ENCODE measurements around the gene LRRC49. TPM values are rescaled to one million over a fixed set of nuclear protein-coding genes. Genes with fewer than 3 reads are reported as not detected.

LRRC49 gene
- total and polyA plus RNA-seq, 2 donors (not counting 3 experiments of a cell fraction or from before 2014, with no cell fraction given), result 3.0 to 6.6 TPM

GRCh38 chr15:71093054-71094024 lies 200.7 kb downstream of the LRRC49 start:
- ChIA-PET POLR2A (no interaction called here), CTCF (interaction anchor here (0.7 to 3.1 kb wide), 3 partner anchors 11 to 347 kb away, joined by 3 to 13 read pairs (median 3); no protein-coding TSS in a partner anchor)
- no peak for TF ChIP-seq FOS (IDR thresholded peaks at IDR 0.05; ENCODE audit: borderline replicate concordance, insufficient read depth, low read length)
- no peak for TF ChIP-seq CTCF (IDR thresholded peaks at IDR 0.05; ENCODE audit: extremely low read depth in 1 of 2, insufficient read depth in 1 of 2, low read depth in 1 of 2, low read length in 2 of 2)
- no peak for TF ChIP-seq POLR2AphosphoS5 (IDR thresholded peaks at IDR 0.05; ENCODE audit: insufficient read depth, low read depth, low read length)
- TF ChIP-seq POLR2A (IDR thresholded peaks at IDR 0.05; ENCODE audit: low read depth, low read length), result no peak
- TF ChIP-seq JUN (IDR thresholded peaks at IDR 0.05; ENCODE audit: borderline replicate concordance, insufficient read depth, insufficient read length, low read depth), result no peak
- H3K9me1 ChIP-seq (replicated peaks; ENCODE audit: control insufficient read depth, extremely low read depth, insufficient read depth, low read length), result no peaks in the 10 kb centered on the region
- dilution Hi-C loops (cut with MboI; ENCODE audit: extremely low pct_ligation_motif_present, low sequenced_read_pairs), result no loop called here
- H3K9ac ChIP-seq (replicated peaks; ENCODE audit: extremely low read depth, insufficient read depth, low read length), result no peak overlapping the region
- H3K4me3 ChIP-seq (replicated peaks in 1 of 3; ENCODE audit: insufficient read depth in 1 of 3, low read depth in 1 of 3, low read length in 3 of 3), result no peak overlapping the region
- H3K36me3 ChIP-seq (ENCODE audit: control insufficient read depth in 2 of 2, extremely low read depth in 1 of 2, insufficient read depth in 2 of 2, low read length in 2 of 2), result no peaks in the 10 kb centered on the region
- FAIRE-seq (no peak), DNase-seq (ENCODE audit: low read depth, low spot score) (no peak)
- H3K4me1 ChIP-seq (ENCODE audit: control insufficient read depth, extremely low read depth, insufficient read depth, low read length), result peaks cover 9% of the 10 kb centered on the region
- no peaks in the 10 kb centered on the region for H3K27me3 ChIP-seq (ENCODE audit: control insufficient read depth in 2 of 2, insufficient read depth in 2 of 2, low read length in 2 of 2)
- no peaks in the 10 kb centered on the region for H3K9me3 ChIP-seq (replicated peaks; ENCODE audit: control insufficient read depth, insufficient read depth, low read length)
- intact Hi-C loops (cut with micrococcal nuclease), result no loop called here
- H3K4me2 ChIP-seq (ENCODE audit: insufficient read depth, low read length), result no peak overlapping the region
- H4K20me1 ChIP-seq (replicated peaks; ENCODE audit: control insufficient read depth, extremely low read depth, insufficient read depth, low read length), result no peaks in the 10 kb centered on the region
- H3K27ac ChIP-seq (ENCODE audit: insufficient read depth, low read depth, low read length), result no peak overlapping the region
- H3K79me2 ChIP-seq (ENCODE audit: control insufficient read depth, insufficient read depth, low read length), result no peaks in the 10 kb centered on the region
- no peak overlapping the region for H2AFZ ChIP-seq (ENCODE audit: low read depth, low read length)
- BruUV-seq (replicated peaks), result no TSS peak
